GM12878 (cell line): ENCODE measurements around the gene DCST1. TPM values are rescaled to one million over a fixed set of nuclear protein-coding genes. Genes with fewer than 3 reads are reported as not detected.
A peak's percentile ranks its signal among the peaks of the same experiment; 100 is the strongest.

Experiments used
- BACH1 ChIP-seq: fragments of 450-650 bp; IDR thresholded peaks from 2 replicates; pipeline ENCODE4 v1.6.1; 2017; ENCODE audit warnings: mild to moderate bottlenecking, borderline replicate concordance
- BCL11A ChIP-seq: IDR thresholded peaks from 2 replicates; pipeline ENCODE4 v1.6.1; 2011; ENCODE audit warnings: low read depth, low read length
- CBFB ChIP-seq: IDR thresholded peaks from 2 replicates; pipeline ENCODE4 v1.6.1; 2016; ENCODE audit warnings: antibody characterized with exemption, low read depth
- CHD1 ChIP-seq: IDR thresholded peaks from 2 replicates; pipeline ENCODE4 v1.6.1; 2012; ENCODE audit warnings: low read depth, low read length, improper control_type of control experiment
- FOXM1 ChIP-seq: IDR thresholded peaks from 2 replicates; pipeline ENCODE4 v1.6.1; 2012; ENCODE audit warnings: low read depth, mild to moderate bottlenecking, inconsistent platforms, low read length, moderate library complexity
- HDGF ChIP-seq: fragments of 450-650 bp; IDR thresholded peaks from 2 replicates; pipeline ENCODE4 v1.6.1; 2016; ENCODE audit warnings: antibody characterized with exemption
- IRF3 ChIP-seq: fragments of 450-650 bp; IDR thresholded peaks from 2 replicates; pipeline ENCODE4 v1.6.1; 2014; ENCODE audit warnings: mild to moderate bottlenecking
- MTA3 ChIP-seq: IDR thresholded peaks from 2 replicates; pipeline ENCODE4 v1.6.1; 2012; ENCODE audit warnings: low read length, inconsistent platforms, borderline replicate concordance
- POLR2A ChIP-seq: IDR thresholded peaks from 2 replicates; pipeline ENCODE4 v1.6.1; 2011; ENCODE audit warnings: low read depth, mild to moderate bottlenecking, low read length
- RELB ChIP-seq: fragments of 450-650 bp; IDR thresholded peaks from 2 replicates; pipeline ENCODE4 v1.6.1; 2017; ENCODE audit warnings: low read depth, mild to moderate bottlenecking, moderate library complexity
- SIX5 ChIP-seq: IDR thresholded peaks from 2 replicates; pipeline ENCODE4 v1.6.1; 2011; ENCODE audit warnings: mild to moderate bottlenecking, low read depth, low read length, moderate library complexity; ENCODE audit not compliant: severe bottlenecking
- YY1 ChIP-seq: IDR thresholded peaks from 2 replicates; pipeline ENCODE4 v1.6.1; 2011; ENCODE audit warnings: low read depth, mild to moderate bottlenecking, low read length
- ZNF274 ChIP-seq: IDR thresholded peaks from one replicate; pipeline ENCODE4 v1.8.0; 2011; ENCODE audit not compliant: insufficient read length, insufficient read depth
- polyA plus RNA-seq, 11 experiments: library from polyadenylated mRNA; depleted of rRNA in 4 of 11; unstranded in 6 of 11; stranded (reverse) in 5 of 11; fragments of >200 nt; fragmentation: Nextera tagmentation in 4 of 11; fragmentation: Illumina TruSeq in 1 of 11; extraction: Ambion mirVana in 4 of 11; extraction: Trizol in 1 of 11; gene quantifications; 1 replicate in 1 of 11; 2 replicates in 10 of 11; pipeline versions ENCODE4 v1.2.1 to v1.2.3, GENCODE V29; 2011 to 2016; ENCODE audit warnings: inconsistent platforms in 2 of 11, missing spikeins in 2 of 11, low read depth in 1 of 11
- total RNA-seq, 4 experiments: library from RNA; depleted of rRNA in 3 of 4; stranded (reverse); fragments of >200 nt in 3 of 4; fragmentation: Illumina TruSeq in 1 of 4; extraction: Trizol in 1 of 4; gene quantifications; 2 replicates each; pipeline versions ENCODE4 v1.2.1 to v1.2.3, GENCODE V29; 2013 to 2021

Gene DCST1
- total and polyA plus RNA-seq, 10 of the 15 experiments (the other 5 are each of a cell fraction or from before 2014, with no cell fraction given) = not detected

GRCh38 chr1:155064111-155064831 is 30.6 kb downstream of the DCST1 start (continued):
- TF ChIP-seq SIX5 (no peak), POLR2A (no peak), CHD1 (no peak), HDGF (0 out of 2 replicates have a peak, but pooled peaks have one; percentile 44), RELB (peak; percentile 18; the same call in 1 of the 2 replicates), CBFB (no peak), MTA3 (no peak), BCL11A (no peak), ZNF274 (no peak), IRF3 (no peak), YY1 (no peak), FOXM1 (no peak), BACH1 (no peak)
